ENCODE measurements around the gene EIF5A.
"Not testable (repeated sequence)": the region's sequence is repeated elsewhere in the genome, so short reads cannot be mapped to it uniquely, and the experiment has no call there.

Gene EIF5A

GRCh38 chr17:7329374-7329996, 22.1 kb downstream of the EIF5A start:
- in situ Hi-C loops (cut with MboI; ENCODE audit: low sequenced_read_pairs) = no loop called here

- in situ Hi-C loops (cut with MboI; ENCODE audit: low sequenced_read_pairs) = no loop called here
Observed at GRCh38 chr17:7329997-7330637, 22.7 kb downstream of the EIF5A start.

GRCh38 chr17:7330638-7331015, 23.2 kb downstream of the EIF5A start:
- in situ Hi-C loops (cut with MboI; ENCODE audit: low sequenced_read_pairs) = no loop called here

GRCh38 chr17:7332111-7332510, 24.7 kb downstream of the EIF5A start:
- in situ Hi-C loops (cut with MboI; ENCODE audit: low sequenced_read_pairs) = no loop called here

GRCh38 chr17:7332600-7333069, 25.2 kb downstream of the EIF5A start:
- in situ Hi-C loops (cut with MboI; ENCODE audit: low sequenced_read_pairs) = not testable (repeated sequence)

GRCh38 chr17:7334938-7335538, 27.6 kb downstream of the EIF5A start:
- in situ Hi-C loops (cut with MboI; ENCODE audit: low sequenced_read_pairs) = no loop called here

GRCh38 chr17:7335765-7336164, 28.3 kb downstream of the EIF5A start:
- in situ Hi-C loops (cut with MboI; ENCODE audit: low sequenced_read_pairs) = not testable (repeated sequence)

- in situ Hi-C loops (cut with MboI; ENCODE audit: low sequenced_read_pairs) = no loop called here
Observed at GRCh38 chr17:7336240-7337175, 29.1 kb downstream of the EIF5A start, which contains the start of gene ACAP1. Gene ACAP1 (plus strand): TSS chr17:7336529. CDS start chr17:7336735, 206 bp downstream.

GRCh38 chr17:7337600-7337999, 30.2 kb downstream of the EIF5A start:
- in situ Hi-C loops (cut with MboI; ENCODE audit: low sequenced_read_pairs) = not testable (repeated sequence)

- in situ Hi-C loops (cut with MboI; ENCODE audit: low sequenced_read_pairs) = no loop called here
Observed at GRCh38 chr17:7340179-7340578, 32.8 kb downstream of the EIF5A start.

GRCh38 chr17:7341842-7342241, 34.4 kb downstream of the EIF5A start:
- in situ Hi-C loops (cut with MboI; ENCODE audit: low sequenced_read_pairs) = no loop called here

- in situ Hi-C loops (cut with MboI; ENCODE audit: low sequenced_read_pairs) = no loop called here
Observed at GRCh38 chr17:7343250-7343649, 35.8 kb downstream of the EIF5A start.

- in situ Hi-C loops (cut with MboI; ENCODE audit: low sequenced_read_pairs) = no loop called here
Observed at GRCh38 chr17:7346761-7347614, 39.6 kb downstream of the EIF5A start.

- in situ Hi-C loops (cut with MboI; ENCODE audit: low sequenced_read_pairs) = no loop called here
Observed at GRCh38 chr17:7347630-7348477, 40.4 kb downstream of the EIF5A start.

GRCh38 chr17:7348478-7349242, 41.2 kb downstream of the EIF5A start:
- in situ Hi-C loops (cut with MboI; ENCODE audit: low sequenced_read_pairs) = no loop called here

GRCh38 chr17:7351665-7352502, 44.5 kb downstream of the EIF5A start, which contains the start of gene KCTD11:
Gene KCTD11 (plus strand): TSS chr17:7352162.
- in situ Hi-C loops (cut with MboI; ENCODE audit: low sequenced_read_pairs) = no loop called here

- in situ Hi-C loops (cut with MboI; ENCODE audit: low sequenced_read_pairs) = no loop called here
Observed at GRCh38 chr17:7352503-7352889, 45.1 kb downstream of the EIF5A start.
